CD4-positive, alpha-beta T cell treated with Interleukin-6 for 4 hours (primary cell): ENCODE data around the gene GPN2.

Experiments used
- DNase-seq: peaks from one replicate; pipeline ENCODE4 v3.0.0-alpha.2; 2020; ENCODE audit warnings: mixed read lengths

The GPN2 gene

GRCh38 chr1:26831546-26832248 lies 58.4 kb downstream of the GPN2 start:
- DNase-seq, result no peak

GRCh38 chr1:26831059-26831458 lies 59.0 kb downstream of the GPN2 start:
- DNase-seq, result no peak

GRCh38 chr1:26829184-26829911 lies 60.7 kb downstream of the GPN2 start:
- DNase-seq, result no peak

- peak; percentile 18 for DNase-seq
These were observed 61.6 kb downstream of the GPN2 start for GRCh38 chr1:26828411-26828991.

GRCh38 chr1:26827663-26828062 lies 62.4 kb downstream of the GPN2 start:
- no peak for DNase-seq

- no peak for DNase-seq
These were observed 62.9 kb downstream of the GPN2 start for GRCh38 chr1:26827106-26827604.

GRCh38 chr1:26826261-26827105 lies 63.6 kb downstream of the GPN2 start, which contains the start of gene ZDHHC18:
ZDHHC18 (plus strand) TSS chr1:26826688; CDS start chr1:26826805, 117 bp downstream.
- peak; percentile 79 for DNase-seq
